ENCODE measurements around the gene RGS4.

DNA sequence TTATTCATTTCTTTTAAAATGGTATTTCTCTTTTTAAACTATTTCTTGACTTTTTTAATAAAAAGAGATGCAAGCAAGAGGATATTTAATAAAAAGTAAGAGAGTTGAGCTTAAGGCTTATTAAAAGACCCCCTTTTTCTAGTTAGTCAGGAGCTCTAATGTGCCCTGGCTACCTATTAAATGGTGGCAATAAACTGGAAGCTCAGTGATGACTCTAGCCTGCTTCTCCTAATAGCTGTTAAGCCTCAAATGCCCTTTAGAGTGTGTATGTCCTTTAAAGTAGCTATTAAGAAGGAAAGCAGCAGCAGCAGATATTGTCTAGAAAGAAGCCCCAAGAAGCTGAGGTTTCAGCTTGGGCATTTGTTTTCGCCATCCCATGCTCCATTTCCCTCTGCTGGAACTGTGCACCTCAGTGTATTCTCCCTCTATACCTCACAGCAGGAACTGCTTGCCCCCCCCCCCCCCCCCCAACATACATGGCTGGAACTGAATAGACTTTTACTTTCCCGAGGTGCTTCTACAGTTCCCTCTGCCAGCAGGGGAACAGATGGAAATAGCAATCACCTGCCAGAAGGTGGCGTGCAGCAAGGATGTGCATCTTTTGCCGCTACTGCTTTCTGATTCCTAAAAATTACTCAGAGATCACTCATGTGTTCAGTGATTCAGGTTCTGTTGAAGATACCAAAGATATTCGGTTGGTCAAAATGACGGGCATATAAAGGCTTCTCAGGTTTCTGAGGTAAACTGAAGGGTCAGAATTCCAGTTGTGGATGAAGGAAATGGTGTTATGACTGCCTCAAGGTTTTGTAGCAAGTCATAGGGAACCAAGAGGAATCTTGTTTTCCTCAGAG, 2.5 kb downstream of the RGS4 start:
- TF ChIP-seq, protein P1, sequence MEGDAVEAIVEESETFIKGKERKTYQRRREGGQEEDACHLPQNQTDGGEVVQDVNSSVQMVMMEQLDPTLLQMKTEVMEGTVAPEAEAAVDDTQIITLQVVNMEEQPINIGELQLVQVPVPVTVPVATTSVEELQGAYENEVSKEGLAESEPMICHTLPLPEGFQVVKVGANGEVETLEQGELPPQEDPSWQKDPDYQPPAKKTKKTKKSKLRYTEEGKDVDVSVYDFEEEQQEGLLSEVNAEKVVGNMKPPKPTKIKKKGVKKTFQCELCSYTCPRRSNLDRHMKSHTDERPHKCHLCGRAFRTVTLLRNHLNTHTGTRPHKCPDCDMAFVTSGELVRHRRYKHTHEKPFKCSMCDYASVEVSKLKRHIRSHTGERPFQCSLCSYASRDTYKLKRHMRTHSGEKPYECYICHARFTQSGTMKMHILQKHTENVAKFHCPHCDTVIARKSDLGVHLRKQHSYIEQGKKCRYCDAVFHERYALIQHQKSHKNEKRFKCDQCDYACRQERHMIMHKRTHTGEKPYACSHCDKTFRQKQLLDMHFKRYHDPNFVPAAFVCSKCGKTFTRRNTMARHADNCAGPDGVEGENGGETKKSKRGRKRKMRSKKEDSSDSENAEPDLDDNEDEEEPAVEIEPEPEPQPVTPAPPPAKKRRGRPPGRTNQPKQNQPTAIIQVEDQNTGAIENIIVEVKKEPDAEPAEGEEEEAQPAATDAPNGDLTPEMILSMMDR (IDR thresholded peaks at IDR 0.05) = peak; percentile 34 to 74 (median 59)
- TF ChIP-seq POLR2A (IDR thresholded peaks at IDR 0.05) = no peak

Measured in heart left ventricle (tissue), 13 donors.